ENCODE data around the gene BHLHE40. TPM values are rescaled to one million over a fixed set of nuclear protein-coding genes. Genes with fewer than 3 reads are reported as not detected.

The BHLHE40 gene
- total RNA-seq, 1 donor from 2014 or later, result 52.2 TPM

DNA sequence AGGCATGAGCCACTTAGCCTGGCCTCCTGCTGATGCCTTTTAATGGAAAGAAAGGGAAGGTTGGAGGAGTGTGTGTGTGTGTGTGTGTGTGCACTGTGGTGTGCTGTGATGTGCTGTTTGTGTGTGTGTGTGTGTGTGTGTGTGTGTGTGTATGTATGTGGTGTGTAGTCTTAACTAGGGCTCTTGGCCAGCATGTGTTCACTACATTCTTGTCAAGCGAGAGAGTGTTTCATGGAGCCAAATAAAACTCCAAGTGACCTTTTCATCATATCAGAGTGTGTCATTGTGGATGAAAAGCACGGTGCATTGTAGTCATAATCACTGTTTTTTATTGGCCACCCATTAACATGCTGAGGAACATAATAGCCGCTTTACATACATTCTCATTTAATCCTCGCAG, 30.8 kb upstream of the BHLHE40 start:
- Histone ChIP-seq H3K4me3 (no peak overlapping the region), H3K27ac (no peak overlapping the region), H3K9me3 (no peaks in the 10 kb centered on the region), H3K36me3 (no peaks in the 10 kb centered on the region), H3K27me3 (no peaks in the 10 kb centered on the region), H3K4me1 (peaks cover 0 to 6% of the 10 kb centered on the region in 2 donors)
- no peak for DNase-seq (ENCODE audit: low spot score in 2 of 2)
- intact Hi-C loops (cut with DNase I), result no loop called here
- TF ChIP-seq CTCF (IDR thresholded peaks at IDR 0.05), result no peak

DNA sequence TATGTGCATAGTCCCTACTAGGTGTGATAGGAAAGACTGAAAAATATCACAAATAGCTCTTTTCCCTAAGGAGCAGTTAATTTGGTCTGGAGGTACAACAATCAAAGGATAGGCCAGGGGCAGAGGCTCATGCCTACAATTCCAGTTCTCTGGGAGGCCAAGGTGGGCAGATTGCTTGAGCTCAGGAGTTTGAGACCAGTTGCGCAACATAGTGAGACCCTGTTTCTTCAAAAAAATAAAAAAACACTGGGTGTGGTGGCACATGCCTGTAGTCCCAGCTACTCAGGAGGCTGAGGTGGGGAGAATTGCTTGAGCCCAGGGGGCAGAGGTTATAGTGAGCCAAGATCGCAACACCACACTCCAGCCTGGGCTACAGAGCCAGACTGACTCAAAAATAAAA, 30.2 kb upstream of the BHLHE40 start:
- H3K4me3 ChIP-seq, result no peak overlapping the region
- no peak overlapping the region for H3K27ac ChIP-seq
- H3K9me3 ChIP-seq, result no peaks in the 10 kb centered on the region
- TF ChIP-seq CTCF (IDR thresholded peaks at IDR 0.05), result no peak
- H3K36me3 ChIP-seq, result no peaks in the 10 kb centered on the region
- peaks cover 0 to 6% of the 10 kb centered on the region in 2 donors for H3K4me1 ChIP-seq
- intact Hi-C loops (cut with DNase I), result no loop called here
- DNase-seq (ENCODE audit: low spot score in 2 of 2), result no peak
- no peaks in the 10 kb centered on the region for H3K27me3 ChIP-seq

- intact Hi-C loops (cut with DNase I), result no loop called here
- no peak overlapping the region for H3K27ac ChIP-seq
- no peaks in the 10 kb centered on the region for H3K27me3 ChIP-seq
- no peak for DNase-seq (ENCODE audit: low spot score in 2 of 2)
- TF ChIP-seq CTCF (IDR thresholded peaks at IDR 0.05), result no peak
- H3K9me3 ChIP-seq, result no peaks in the 10 kb centered on the region
- H3K4me1 ChIP-seq, result peaks cover 0 to 6% of the 10 kb centered on the region in 2 donors
- H3K4me3 ChIP-seq, result no peak overlapping the region
- no peaks in the 10 kb centered on the region for H3K36me3 ChIP-seq
Observed at GRCh38 chr3:4949659-4950058, 29.6 kb upstream of the BHLHE40 start.

- no peaks in the 10 kb centered on the region for H3K36me3 ChIP-seq
- no peak overlapping the region for H3K27ac ChIP-seq
- no peak for DNase-seq (ENCODE audit: low spot score in 2 of 2)
- TF ChIP-seq CTCF (IDR thresholded peaks at IDR 0.05), result no peak
- no peaks in the 10 kb centered on the region for H3K9me3 ChIP-seq
- intact Hi-C loops (cut with DNase I), result no loop called here
- no peaks in the 10 kb centered on the region for H3K27me3 ChIP-seq
- H3K4me3 ChIP-seq, result no peak overlapping the region
- peaks cover 0 to 6% of the 10 kb centered on the region in 2 donors for H3K4me1 ChIP-seq
Observed at GRCh38 chr3:4950351-4950784, 28.9 kb upstream of the BHLHE40 start.

DNA sequence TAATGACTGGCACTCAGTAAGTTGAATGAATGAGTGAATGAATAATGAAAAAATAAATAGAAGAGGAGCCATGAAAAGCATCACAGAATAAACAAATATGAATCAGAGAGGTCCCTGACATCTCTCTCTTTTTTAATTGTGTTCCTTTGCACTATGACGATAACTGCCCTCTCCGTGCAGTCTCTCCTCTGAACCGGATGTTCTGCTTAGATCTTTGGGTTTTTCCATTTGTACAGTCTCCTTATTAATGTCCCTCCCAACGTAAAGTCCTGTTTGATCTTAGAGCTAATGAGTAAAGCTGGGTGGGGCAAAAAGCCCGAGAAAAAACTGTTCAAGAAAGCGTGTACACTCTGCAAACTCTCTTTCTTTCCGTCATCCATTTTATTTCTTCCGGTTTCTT, 28.3 kb upstream of the BHLHE40 start:
- DNase-seq (ENCODE audit: low spot score in 2 of 2), result no peak
- intact Hi-C loops (cut with DNase I), result no loop called here
- Histone ChIP-seq H3K4me3 (no peak overlapping the region), H3K9me3 (no peaks in the 10 kb centered on the region), H3K27ac (no peak overlapping the region), H3K27me3 (no peaks in the 10 kb centered on the region), H3K36me3 (no peaks in the 10 kb centered on the region), H3K4me1 (peaks cover 0 to 6% of the 10 kb centered on the region in 2 donors)
- no peak for TF ChIP-seq CTCF (IDR thresholded peaks at IDR 0.05)

DNA sequence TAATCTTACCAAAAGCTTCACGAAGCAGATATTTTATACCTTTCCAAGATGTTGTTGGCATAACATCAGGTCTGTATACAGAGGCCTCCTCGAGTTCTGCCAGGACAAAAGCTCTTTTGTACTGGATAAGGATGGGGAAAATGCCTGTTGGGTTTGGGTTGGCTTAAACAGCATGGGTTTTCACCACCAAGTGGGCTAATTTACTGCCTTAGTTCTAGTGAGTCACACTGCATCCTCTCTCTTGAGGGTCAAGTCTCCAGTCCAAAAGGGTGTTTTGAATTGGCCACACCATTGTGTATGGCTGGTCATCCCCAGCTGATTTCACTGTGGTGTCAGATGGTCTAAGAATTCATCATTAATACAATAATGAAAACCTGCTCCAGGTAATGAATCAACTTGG, 26.1 kb upstream of the BHLHE40 start:
- no peak for TF ChIP-seq CTCF (IDR thresholded peaks at IDR 0.05)
- Histone ChIP-seq H3K27ac (no peak overlapping the region), H3K9me3 (no peaks in the 10 kb centered on the region), H3K27me3 (no peaks in the 10 kb centered on the region), H3K4me1 (peaks cover 0 to 6% of the 10 kb centered on the region in 2 donors), H3K4me3 (no peak overlapping the region), H3K36me3 (no peaks in the 10 kb centered on the region)
- no peak for DNase-seq (ENCODE audit: low spot score in 2 of 2)
- intact Hi-C loops (cut with DNase I), result no loop called here
